Measurements from ENCODE around the gene POLR2F.

The POLR2F gene

GRCh38 chr22:37979782-37980181 is 26.3 kb downstream of the POLR2F start:
- DNase-seq (ENCODE audit: extremely low read depth in 1 of 2, low read depth in 1 of 2), result no peak

- no peak for DNase-seq (ENCODE audit: extremely low read depth in 1 of 2, low read depth in 1 of 2)
Measured at GRCh38 chr22:37981282-37982011, 27.9 kb downstream of the POLR2F start.

GRCh38 chr22:37982151-37982785 is 28.8 kb downstream of the POLR2F start:
- DNase-seq (ENCODE audit: extremely low read depth in 1 of 2, low read depth in 1 of 2), result no peak

- DNase-seq (ENCODE audit: extremely low read depth in 1 of 2, low read depth in 1 of 2), result no peak
Measured at GRCh38 chr22:37982938-37983859, 29.7 kb downstream of the POLR2F start.

GRCh38 chr22:37983860-37984791 is 30.6 kb downstream of the POLR2F start, which contains the start of gene SOX10:
Gene SOX10 (minus strand): TSS chr22:37984555. CDS start chr22:37983784, 771 bp downstream.
- no peak for DNase-seq (ENCODE audit: extremely low read depth in 1 of 2, low read depth in 1 of 2)

GRCh38 chr22:37985050-37985585 is 31.6 kb downstream of the POLR2F start:
- no peak for DNase-seq (ENCODE audit: extremely low read depth in 1 of 2, low read depth in 1 of 2)

GRCh38 chr22:37985751-37986281 is 32.3 kb downstream of the POLR2F start:
- DNase-seq (ENCODE audit: extremely low read depth in 1 of 2, low read depth in 1 of 2), result no peak

- DNase-seq (ENCODE audit: extremely low read depth in 1 of 2, low read depth in 1 of 2), result no peak
Measured at GRCh38 chr22:37986371-37986770, 32.9 kb downstream of the POLR2F start.

- no peak for DNase-seq (ENCODE audit: extremely low read depth in 1 of 2, low read depth in 1 of 2)
Measured at GRCh38 chr22:37989146-37990045, 35.9 kb downstream of the POLR2F start.

- DNase-seq (ENCODE audit: extremely low read depth in 1 of 2, low read depth in 1 of 2), result no peak
Measured at GRCh38 chr22:37990301-37990700, 36.8 kb downstream of the POLR2F start.

- DNase-seq (ENCODE audit: extremely low read depth in 1 of 2, low read depth in 1 of 2), result no peak
Measured at GRCh38 chr22:37990862-37991261, 37.4 kb downstream of the POLR2F start.

- no peak for DNase-seq (ENCODE audit: extremely low read depth in 1 of 2, low read depth in 1 of 2)
Measured at GRCh38 chr22:37991731-37992442, 38.4 kb downstream of the POLR2F start.

GRCh38 chr22:37994049-37994448 is 40.5 kb downstream of the POLR2F start:
- DNase-seq (ENCODE audit: extremely low read depth in 1 of 2, low read depth in 1 of 2), result no peak

- no peak for DNase-seq (ENCODE audit: extremely low read depth in 1 of 2, low read depth in 1 of 2)
Measured at GRCh38 chr22:37994982-37995381, 41.5 kb downstream of the POLR2F start.

- no peak for DNase-seq (ENCODE audit: extremely low read depth in 1 of 2, low read depth in 1 of 2)
Measured at GRCh38 chr22:37995460-37995859, 42.0 kb downstream of the POLR2F start.

GRCh38 chr22:37996079-37996478 is 42.6 kb downstream of the POLR2F start:
- no peak for DNase-seq (ENCODE audit: extremely low read depth in 1 of 2, low read depth in 1 of 2)

GRCh38 chr22:37996515-37997246 is 43.2 kb downstream of the POLR2F start:
- DNase-seq (ENCODE audit: extremely low read depth in 1 of 2, low read depth in 1 of 2), result no peak
